GM12801 (cell line): ENCODE measurements around the gene TECTA.

ENCODE experiments used
- CTCF ChIP-seq: IDR thresholded peaks from one replicate; pipeline ENCODE4 v1.5.1; 2011; ENCODE audit warnings: control low read depth; ENCODE audit not compliant: insufficient read length; ENCODE audit errors: extremely low read depth

TECTA gene

GRCh38 chr11:121081321-121081720, 19.7 kb upstream of the TECTA start:
- TF ChIP-seq CTCF = no peak

GRCh38 chr11:121082219-121082618, 18.8 kb upstream of the TECTA start:
- TF ChIP-seq CTCF = no peak

GRCh38 chr11:121082670-121083069, 18.4 kb upstream of the TECTA start:
- TF ChIP-seq CTCF = no peak

GRCh38 chr11:121086866-121087265, 14.2 kb upstream of the TECTA start:
- no peak for TF ChIP-seq CTCF

GRCh38 chr11:121089566-121089965, 11.5 kb upstream of the TECTA start:
- TF ChIP-seq CTCF = no peak

GRCh38 chr11:121090145-121090721, 10.8 kb upstream of the TECTA start:
- no peak for TF ChIP-seq CTCF

GRCh38 chr11:121091492-121092152, 9.4 kb upstream of the TECTA start:
- no peak for TF ChIP-seq CTCF

GRCh38 chr11:121095561-121095960, 5.5 kb upstream of the TECTA start:
- no peak for TF ChIP-seq CTCF
